Right cardiac atrium (tissue), 5 donors: ENCODE data around the gene FAM81B. TPM values are rescaled to one million over a fixed set of nuclear protein-coding genes. Genes with fewer than 3 reads are reported as not detected.

Experiments
- ATAC-seq, 2 donors: fragments of 200-7000 bp; cut with Tn5 transposase; one replicate each; pipeline versions ENCODE4 v1.8.0 to v1.9.1; 2020; ENCODE audit warnings: moderate library complexity in 2 of 2, mild to moderate bottlenecking in 1 of 2
- DNase-seq, 3 donors: peaks; one replicate each; pipeline ENCODE4 v3.0.0-alpha.2; 2020
- H3K27ac ChIP-seq: one replicate; pipeline ENCODE4 v1.5.1; 2013; ENCODE audit warnings: mild to moderate bottlenecking, low read length, control low read depth, moderate library complexity
- H3K27me3 ChIP-seq: one replicate; pipeline ENCODE4 v1.6.1; 2013; ENCODE audit not compliant: control insufficient read depth, insufficient read depth
- H3K4me1 ChIP-seq: one replicate; pipeline ENCODE4 v1.6.1; 2013; ENCODE audit warnings: low read length; ENCODE audit not compliant: control insufficient read depth, insufficient read depth
- H3K4me3 ChIP-seq: one replicate; pipeline ENCODE4 v1.5.1; 2013; ENCODE audit warnings: low read length, control low read depth
- H3K9me3 ChIP-seq: one replicate; pipeline ENCODE4 v1.6.1; 2013; ENCODE audit warnings: low read length; ENCODE audit not compliant: control insufficient read depth
- WGBS: extraction: QIAGEN DNeasy Blood & Tissue Kit; methylation state at CpG from one replicate; pipeline ENCODE4 v1.1.7; 2013; 5-methylcytosine and 5-hydroxymethylcytosine counted together
- intact Hi-C, 4 donors: fragments of 100-400 bp; cut with DNase I; formaldehyde crosslinking; loops; one replicate each; pipeline versions ENCODE4 v1.11.0 to v1.14.0; 2022 to 2023
- polyA plus RNA-seq: library from polyadenylated mRNA; stranded (reverse); fragments of 200-250 nt; gene quantifications from one replicate; pipeline ENCODE4 v1.2.3, GENCODE V29; 2013
- total RNA-seq, 4 donors: library from RNA; stranded (reverse); fragmentation: NEBNext Ultra II Directional; extraction: Animal tissue kit (Norgen Biotek cat#: 25700); gene quantifications; one replicate each; pipeline ENCODE4 v1.2.1, GENCODE V29; 2021
- donor health status: healthy with polysubstance abuse.
- donor health status: DM: no; HTN: yes; CAD: no.
- donor health status: DM: no; HTN: no; CAD: no.
- donor health status: DM: no; HTN: yes; CAD: no; lungs with severe emphysema.
- donor health status: DM: yes; HTN: yes; CAD: no.

FAM81B gene
- total and polyA plus RNA-seq, 5 donors = 6.8 to 21.7 (median 13.0) TPM

- ATAC-seq (no peak), DNase-seq (no peak)
- H3K27ac ChIP-seq = no peak overlapping the region
- H3K27me3 ChIP-seq = no peaks in the 10 kb centered on the region
- WGBS = 98% methylated on average over 1 of the region's 1 CpG
- H3K4me3 ChIP-seq = no peak overlapping the region
- H3K9me3 ChIP-seq = no peaks in the 10 kb centered on the region
- intact Hi-C loops = no loop called here
- H3K4me1 ChIP-seq = no peaks in the 10 kb centered on the region
These were observed 80.3 kb downstream of the FAM81B start for GRCh38 chr5:95471487-95471886.

DNA sequence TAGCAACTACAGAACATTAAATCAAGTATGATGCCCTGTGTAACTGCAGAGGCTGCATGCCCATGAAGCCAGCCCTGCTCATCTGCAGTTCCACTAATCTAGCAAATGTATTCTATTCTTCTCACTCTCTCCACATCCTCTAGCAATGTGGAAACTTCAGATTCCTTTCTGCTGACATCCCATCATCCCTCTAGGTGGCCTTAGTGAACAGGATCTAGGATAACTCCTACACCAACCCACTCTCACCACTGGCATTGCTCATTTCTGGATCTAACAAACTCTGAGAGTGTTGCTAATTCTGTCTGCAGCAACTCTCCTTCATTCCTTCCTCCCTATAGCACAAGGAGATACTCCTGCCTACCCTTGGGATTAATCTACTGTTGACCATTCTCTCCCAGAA is 80.8 kb downstream of the FAM81B start:
- Histone ChIP-seq H3K4me1 (no peaks in the 10 kb centered on the region), H3K27ac (no peak overlapping the region), H3K9me3 (no peaks in the 10 kb centered on the region), H3K4me3 (no peak overlapping the region), H3K27me3 (no peaks in the 10 kb centered on the region)
- no peak for DNase-seq
- intact Hi-C loops = no loop called here
- ATAC-seq = no peak

DNA sequence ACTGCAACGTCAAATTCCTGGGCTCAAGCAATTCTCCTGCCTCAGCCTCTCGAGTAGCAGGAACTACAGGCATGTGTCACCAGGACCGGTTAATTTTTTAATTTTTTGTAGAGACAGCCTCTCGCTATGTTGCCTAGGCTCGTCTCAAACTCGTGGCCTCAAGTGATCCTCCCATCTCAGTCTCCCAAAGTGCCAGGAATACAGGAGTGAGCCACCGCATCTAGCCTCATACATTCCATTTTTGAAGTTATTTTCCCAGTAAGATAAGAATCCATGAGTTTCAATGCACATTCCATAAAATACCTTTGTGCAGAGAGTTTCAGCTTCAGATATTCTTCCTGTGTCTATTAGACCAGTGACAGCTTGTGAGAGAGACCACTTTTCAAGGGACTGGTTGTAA is 93.3 kb downstream of the FAM81B start:
- intact Hi-C loops = no loop called here
- no peak overlapping the region for H3K27ac ChIP-seq
- no peak overlapping the region for H3K4me3 ChIP-seq
- no peaks in the 10 kb centered on the region for H3K9me3 ChIP-seq
- no peaks in the 10 kb centered on the region for H3K4me1 ChIP-seq
- ATAC-seq = no peak
- DNase-seq = no peak
- 93% methylated on average over 7 of the region's 7 CpGs for WGBS
- no peaks in the 10 kb centered on the region for H3K27me3 ChIP-seq

DNA sequence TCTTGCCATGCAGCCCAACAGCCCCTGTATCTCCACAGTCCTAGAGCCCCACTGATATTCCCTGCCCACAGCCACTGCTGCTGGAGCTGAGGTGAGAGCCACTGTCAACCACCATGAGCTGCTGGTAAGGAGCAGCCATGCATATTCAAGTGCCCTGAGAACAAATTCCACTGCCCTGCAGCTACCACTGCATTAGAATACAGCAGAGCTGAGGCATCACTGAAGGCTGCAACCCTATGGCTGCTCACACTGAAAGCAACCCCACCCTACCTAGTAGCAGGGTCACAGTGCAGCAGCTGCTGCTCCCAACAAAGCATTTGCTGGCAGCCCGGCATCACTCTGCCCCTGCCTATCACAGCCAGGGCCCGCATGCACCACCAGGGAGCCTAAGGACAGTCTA is 95.0 kb downstream of the FAM81B start:
- H3K4me3 ChIP-seq = no peak overlapping the region
- H3K27me3 ChIP-seq = no peaks in the 10 kb centered on the region
- DNase-seq (no peak), ATAC-seq (peak in 1 of 2 donors; percentile 19)
- H3K9me3 ChIP-seq = no peaks in the 10 kb centered on the region
- intact Hi-C loops = no loop called here
- no peak overlapping the region for H3K27ac ChIP-seq
- 95% methylated on average over 2 of the region's 2 CpGs for WGBS
- no peaks in the 10 kb centered on the region for H3K4me1 ChIP-seq

DNA sequence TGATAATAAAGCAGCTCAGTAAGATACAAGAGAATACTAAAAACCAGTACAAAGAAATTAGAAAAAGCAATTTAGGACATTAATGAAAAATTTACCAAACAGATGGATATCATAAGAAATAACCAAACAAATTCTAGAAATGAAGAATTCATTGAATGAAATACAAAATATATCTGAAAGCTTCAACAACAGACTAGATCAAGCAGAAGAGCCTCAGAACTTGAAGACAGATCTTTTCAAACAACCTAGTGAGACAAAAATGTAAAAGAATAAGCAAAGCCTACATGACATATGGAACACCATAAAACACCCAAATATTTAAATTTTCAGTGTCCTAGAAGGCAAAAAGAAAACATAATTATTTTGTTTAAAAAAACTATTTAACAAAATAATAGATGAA is 96.7 kb downstream of the FAM81B start:
- DNase-seq (no peak), ATAC-seq (no peak)
- no peak overlapping the region for H3K27ac ChIP-seq
- H3K9me3 ChIP-seq = no peaks in the 10 kb centered on the region
- H3K4me1 ChIP-seq = no peaks in the 10 kb centered on the region
- intact Hi-C loops = no loop called here
- no peak overlapping the region for H3K4me3 ChIP-seq
- no peaks in the 10 kb centered on the region for H3K27me3 ChIP-seq

Other genes with a start within 250 kb of the FAM81B start
- gene MCTP1, start 106.3 kb upstream of the FAM81B start, total RNA-seq = 1 to 10 TPM; 4.1 to 5.7 (median 4.9) TPM
- gene MCTP1, start 106.3 kb upstream of the FAM81B start, polyA plus RNA-seq = 0.84 TPM
- gene SKIC3, start 163.6 kb downstream of the FAM81B start, total RNA-seq = 10 to 100 TPM; 56.4 to 66.7 (median 58.4) TPM
- 14.2 TPM for gene SKIC3, start 163.6 kb downstream of the FAM81B start, polyA plus RNA-seq
- gene ARSK, start 163.7 kb downstream of the FAM81B start, total RNA-seq = 1 to 10 TPM; 3.6 to 5.2 (median 4.7) TPM
- 3.8 TPM for gene ARSK, start 163.7 kb downstream of the FAM81B start, polyA plus RNA-seq
- under 1 TPM in 2 of 4 donors, not detected in 2; 0.15 to 0.25 TPM for gene GPR150, start 228.7 kb downstream of the FAM81B start, total RNA-seq
- gene GPR150, start 228.7 kb downstream of the FAM81B start, polyA plus RNA-seq = 0.09 TPM